HEK293 (cell line): Measurements from ENCODE around the gene STK39.

Source experiments
- CTCF ChIA-PET: fragments of 350-600 bp; formaldehyde crosslinking; extraction: SDS; loops from one replicate; lab custom pipeline; 2021; ENCODE audit warnings: antibody characterized with exemption; lab: Yijun Ruan, JAX
- POLR2A ChIA-PET: fragments of 300-600 bp; formaldehyde crosslinking; extraction: SDS; loops from one replicate; lab custom pipeline; 2020; ENCODE audit warnings: antibody characterized with exemption, inconsistent platforms; lab: Yijun Ruan, JAX
- H3K27ac ChIP-seq: fragments of 200-500 bp; sonication (Bioruptor generic); 2 replicates; pipeline ENCODE4 v1.5.1; 2014; ENCODE audit warnings: low read depth, low read length, control low read depth, inconsistent platforms; ENCODE audit errors: extremely low read depth
- H3K36me3 ChIP-seq, 2 experiments: fragments of 200-500 bp in 1 of 2; sonication (Bioruptor generic) in 1 of 2; 1 replicate in 1 of 2; 2 replicates in 1 of 2; pipeline ENCODE4 v1.5.1; 2014 to 2017; ENCODE audit warnings: inconsistent platforms in 2 of 2, low read length in 2 of 2; ENCODE audit not compliant: control insufficient read depth in 2 of 2, insufficient read depth in 1 of 2
- H3K4me1 ChIP-seq: fragments of 200-500 bp; sonication (Bioruptor generic); 2 replicates; pipeline ENCODE4 v1.5.1; 2014; ENCODE audit warnings: mild to moderate bottlenecking, low read length, inconsistent platforms; ENCODE audit not compliant: control insufficient read depth, insufficient read depth
- H3K4me3 ChIP-seq: 2 replicates; pipeline ENCODE4 v1.5.1; 2011; ENCODE audit warnings: low read depth, mild to moderate bottlenecking, control low read depth, low read length, moderate library complexity
- H3K9me3 ChIP-seq: fragments of 200-500 bp; sonication (Bioruptor generic); 2 replicates; pipeline ENCODE4 v1.5.1; 2014; ENCODE audit warnings: low read depth, low read length, inconsistent platforms; ENCODE audit not compliant: control insufficient read depth, insufficient read depth
- PRDM1 ChIP-seq: fragments of 450-650 bp; formaldehyde crosslinking; IDR thresholded peaks from 2 replicates; pipeline ENCODE4; 2016; ENCODE audit warnings: missing biosample characterization, missing genetic modification characterization
- PRDM2 ChIP-seq: fragments of 450-650 bp; formaldehyde crosslinking; IDR thresholded peaks from 2 replicates; pipeline ENCODE4 v1.5.1; 2016; ENCODE audit warnings: missing biosample characterization, missing genetic modification characterization, borderline replicate concordance
- PRDM6 ChIP-seq: fragments of 450-650 bp; formaldehyde crosslinking; IDR thresholded peaks from 2 replicates; pipeline ENCODE4 v1.5.1; 2017; ENCODE audit warnings: missing biosample characterization, missing genetic modification characterization
- SALL2 ChIP-seq: fragments of 450-650 bp; formaldehyde crosslinking; IDR thresholded peaks from 2 replicates; pipeline ENCODE4 v1.5.0; 2017; ENCODE audit warnings: missing biosample characterization, mild to moderate bottlenecking, missing genetic modification characterization, borderline replicate concordance
- ZBTB6 ChIP-seq: fragments of 450-650 bp; formaldehyde crosslinking; IDR thresholded peaks from 2 replicates; pipeline ENCODE4 v1.5.1; 2017; ENCODE audit warnings: missing biosample characterization, missing genetic modification characterization
- ZEB2 ChIP-seq: fragments of 450-650 bp; formaldehyde crosslinking; IDR thresholded peaks from 2 replicates; pipeline ENCODE4 v1.5.1; 2016; ENCODE audit warnings: missing biosample characterization, missing genetic modification characterization
- ZFP41 ChIP-seq: fragments of 450-650 bp; formaldehyde crosslinking; IDR thresholded peaks from 2 replicates; pipeline ENCODE4 v1.5.1; 2016; ENCODE audit warnings: missing biosample characterization, missing genetic modification characterization, borderline replicate concordance
- ZIC2 ChIP-seq: fragments of 450-650 bp; formaldehyde crosslinking; IDR thresholded peaks from 2 replicates; pipeline ENCODE4 v1.5.1; 2016; ENCODE audit warnings: missing biosample characterization, missing genetic modification characterization
- ZNF138 ChIP-seq: fragments of 450-650 bp; formaldehyde crosslinking; IDR thresholded peaks from 2 replicates; pipeline ENCODE4 v1.5.1; 2016; ENCODE audit warnings: missing biosample characterization, missing genetic modification characterization, borderline replicate concordance
- ZNF302 ChIP-seq: fragments of 450-650 bp; formaldehyde crosslinking; IDR thresholded peaks from 2 replicates; pipeline ENCODE4 v1.5.1; 2016; ENCODE audit warnings: missing biosample characterization, missing genetic modification characterization, low read depth
- ZNF341 ChIP-seq: fragments of 450-650 bp; formaldehyde crosslinking; IDR thresholded peaks from 2 replicates; pipeline ENCODE4; 2016; ENCODE audit warnings: low read depth, missing biosample characterization, missing genetic modification characterization
- ZNF394 ChIP-seq: fragments of 450-650 bp; formaldehyde crosslinking; IDR thresholded peaks from 2 replicates; pipeline ENCODE4 v1.5.1; 2016; ENCODE audit warnings: missing biosample characterization, missing genetic modification characterization, mild to moderate bottlenecking, moderate library complexity, borderline replicate concordance
- ZNF513 ChIP-seq: fragments of 450-650 bp; IDR thresholded peaks from 2 replicates; pipeline ENCODE4 v1.5.1; 2018; ENCODE audit warnings: missing biosample characterization, missing genetic modification characterization
- ZNF514 ChIP-seq: fragments of 450-650 bp; formaldehyde crosslinking; IDR thresholded peaks from 2 replicates; pipeline ENCODE4 v1.5.1; 2016; ENCODE audit warnings: missing biosample characterization, missing genetic modification characterization
- ZNF558 ChIP-seq: fragments of 450-650 bp; formaldehyde crosslinking; IDR thresholded peaks from 2 replicates; pipeline ENCODE4 v1.5.1; 2016; ENCODE audit warnings: missing biosample characterization, missing genetic modification characterization
- ZNF76 ChIP-seq: fragments of 450-650 bp; formaldehyde crosslinking; IDR thresholded peaks from 2 replicates; pipeline ENCODE4; 2016; ENCODE audit warnings: low read depth, missing biosample characterization, missing genetic modification characterization, borderline replicate concordance
- ZNF768 ChIP-seq: fragments of 450-650 bp; formaldehyde crosslinking; IDR thresholded peaks from 2 replicates; pipeline ENCODE4 v1.5.1; 2018; ENCODE audit warnings: missing biosample characterization, mild to moderate bottlenecking, missing genetic modification characterization
- ZXDB ChIP-seq: fragments of 450-650 bp; formaldehyde crosslinking; IDR thresholded peaks from 2 replicates; pipeline ENCODE4 v1.5.1; 2016; ENCODE audit warnings: missing biosample characterization, missing genetic modification characterization

STK39 gene

GRCh38 chr2:167955264-167955906 lies 292.0 kb downstream of the STK39 start:
- Histone ChIP-seq H3K9me3 (no peaks in the 10 kb centered on the region), H3K36me3 (peaks cover 0 to 4% of the 10 kb centered on the region in 2 experiments; a peak in 1 of 3 replicates), H3K27ac (no peak overlapping the region), H3K4me1 (no peaks in the 10 kb centered on the region), H3K4me3 (no peak overlapping the region)
- POLR2A ChIA-PET = no interaction called here
- CTCF ChIA-PET = interaction anchor here (0.6 to 0.7 kb wide), 2 partner anchors 9 to 93 kb away, joined by 3 read pairs; no protein-coding TSS in a partner anchor
- TF ChIP-seq ZNF558 (tag by site-specific recombination) = no peak
- TF ChIP-seq ZNF514 (tag by site-specific recombination) = no peak
- no peak for TF ChIP-seq ZNF138 (tag by site-specific recombination)
- TF ChIP-seq ZNF394 (tag by site-specific recombination) = no peak
- no peak for TF ChIP-seq PRDM2 (tag by site-specific recombination)
- no peak for TF ChIP-seq ZNF341 (tag by site-specific recombination)
- no peak for TF ChIP-seq ZNF302 (tag by site-specific recombination)
- TF ChIP-seq ZNF513 (tag by site-specific recombination) = no peak
- no peak for TF ChIP-seq SALL2 (tag by site-specific recombination)
- no peak for TF ChIP-seq ZNF768 (tag by site-specific recombination)
- TF ChIP-seq ZXDB = no peak
- no peak for TF ChIP-seq ZNF76 (tag by site-specific recombination)
- no peak for TF ChIP-seq ZFP41
- TF ChIP-seq PRDM6 (tag by site-specific recombination) = no peak
- TF ChIP-seq ZBTB6 (tag by site-specific recombination) = no peak
- TF ChIP-seq PRDM1 (tag by site-specific recombination) = no peak
- no peak for TF ChIP-seq ZEB2 (tag by site-specific recombination)
- TF ChIP-seq ZIC2 (tag by site-specific recombination) = no peak
